Putamen (tissue), 1 donor: ENCODE measurements around the gene SERPINB13.
A peak's percentile ranks its signal among the peaks of the same experiment; 100 is the strongest.

Experiments
- DNase-seq: peaks from one replicate; pipeline ENCODE4 v3.0.0-alpha.2; 2016; ENCODE audit warnings: low spot score

SERPINB13 gene

GRCh38 chr18:63586966-63587365 lies at the start of gene SERPINB13:
SERPINB13 (plus strand) TSS chr18:63587343; CDS start chr18:63588668, 1,325 bp downstream.
- no peak for DNase-seq

GRCh38 chr18:63539904-63540510 lies 47.1 kb upstream of the SERPINB13 start:
- DNase-seq, result no peak

GRCh38 chr18:63542069-63542468 lies 45.1 kb upstream of the SERPINB13 start, which contains the start of gene SERPINB12:
SERPINB12 (plus strand) TSS chr18:63542369; CDS start chr18:63556160, 13,791 bp downstream.
- no peak for DNase-seq

GRCh38 chr18:63544017-63544416 lies 43.1 kb upstream of the SERPINB13 start:
- DNase-seq, result no peak

- no peak for DNase-seq
Measured at GRCh38 chr18:63545000-63545399, 42.1 kb upstream of the SERPINB13 start.

- DNase-seq, result no peak
Measured at GRCh38 chr18:63550068-63550467, 37.1 kb upstream of the SERPINB13 start.

- DNase-seq, result no peak
Measured at GRCh38 chr18:63551769-63552168, 35.4 kb upstream of the SERPINB13 start.

- DNase-seq, result no peak
Measured at GRCh38 chr18:63552581-63552980, 34.6 kb upstream of the SERPINB13 start.

GRCh38 chr18:63553081-63553480 lies 34.1 kb upstream of the SERPINB13 start:
- peak; percentile 6 for DNase-seq

GRCh38 chr18:63559567-63560491 lies 27.3 kb upstream of the SERPINB13 start:
- DNase-seq, result no peak

GRCh38 chr18:63562284-63562683 lies 24.9 kb upstream of the SERPINB13 start:
- no peak for DNase-seq

GRCh38 chr18:63564021-63564420 lies 23.1 kb upstream of the SERPINB13 start:
- no peak for DNase-seq

- DNase-seq, result no peak
Measured at GRCh38 chr18:63564561-63564960, 22.6 kb upstream of the SERPINB13 start.

GRCh38 chr18:63567276-63567675 lies 19.9 kb upstream of the SERPINB13 start:
- no peak for DNase-seq

- DNase-seq, result no peak
Measured at GRCh38 chr18:63567825-63568224, 19.3 kb upstream of the SERPINB13 start.

- no peak for DNase-seq
Measured at GRCh38 chr18:63570721-63571120, 16.4 kb upstream of the SERPINB13 start.

- peak; percentile 39 for DNase-seq
Measured at GRCh38 chr18:63575681-63576080, 11.5 kb upstream of the SERPINB13 start.

- DNase-seq, result no peak
Measured at GRCh38 chr18:63578357-63578958, 8.7 kb upstream of the SERPINB13 start.

GRCh38 chr18:63579616-63580015 lies 7.5 kb upstream of the SERPINB13 start:
- DNase-seq, result no peak

- DNase-seq, result no peak
Measured at GRCh38 chr18:63585988-63586387, 1.2 kb upstream of the SERPINB13 start.

- no peak for DNase-seq
Measured at GRCh38 chr18:63586431-63586830, 712 bp upstream of the SERPINB13 start.

- no peak for DNase-seq
Measured at GRCh38 chr18:63588909-63589308, 1.8 kb downstream of the SERPINB13 start.

- DNase-seq, result no peak
Measured at GRCh38 chr18:63590373-63590772, 3.2 kb downstream of the SERPINB13 start.
